Measurements from ENCODE around the gene CHST7.
"Not testable (repeated sequence)": the region's sequence is repeated elsewhere in the genome, so short reads cannot be mapped to it uniquely, and the experiment has no call there.

DNA sequence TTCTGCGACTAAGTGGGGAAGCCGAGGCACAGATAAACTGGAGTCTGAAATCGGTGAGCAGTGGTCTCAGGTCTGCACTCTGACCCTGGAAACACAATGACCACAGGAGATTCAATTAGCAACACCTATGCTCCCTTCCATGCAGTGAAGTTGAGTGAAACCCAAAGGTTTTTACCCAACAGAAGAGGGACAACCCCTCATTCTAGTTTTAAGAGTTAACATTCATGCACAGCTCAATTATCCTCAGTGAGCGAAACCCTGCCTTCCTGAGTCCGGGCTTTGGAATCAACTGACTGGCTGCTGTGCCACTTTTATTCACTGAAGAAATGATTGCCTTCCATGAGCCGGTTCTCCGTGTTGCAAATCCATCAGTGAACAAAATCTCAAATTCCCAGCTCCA is 29.0 kb upstream of the CHST7 start:
- TF ChIP-seq, protein P1, sequence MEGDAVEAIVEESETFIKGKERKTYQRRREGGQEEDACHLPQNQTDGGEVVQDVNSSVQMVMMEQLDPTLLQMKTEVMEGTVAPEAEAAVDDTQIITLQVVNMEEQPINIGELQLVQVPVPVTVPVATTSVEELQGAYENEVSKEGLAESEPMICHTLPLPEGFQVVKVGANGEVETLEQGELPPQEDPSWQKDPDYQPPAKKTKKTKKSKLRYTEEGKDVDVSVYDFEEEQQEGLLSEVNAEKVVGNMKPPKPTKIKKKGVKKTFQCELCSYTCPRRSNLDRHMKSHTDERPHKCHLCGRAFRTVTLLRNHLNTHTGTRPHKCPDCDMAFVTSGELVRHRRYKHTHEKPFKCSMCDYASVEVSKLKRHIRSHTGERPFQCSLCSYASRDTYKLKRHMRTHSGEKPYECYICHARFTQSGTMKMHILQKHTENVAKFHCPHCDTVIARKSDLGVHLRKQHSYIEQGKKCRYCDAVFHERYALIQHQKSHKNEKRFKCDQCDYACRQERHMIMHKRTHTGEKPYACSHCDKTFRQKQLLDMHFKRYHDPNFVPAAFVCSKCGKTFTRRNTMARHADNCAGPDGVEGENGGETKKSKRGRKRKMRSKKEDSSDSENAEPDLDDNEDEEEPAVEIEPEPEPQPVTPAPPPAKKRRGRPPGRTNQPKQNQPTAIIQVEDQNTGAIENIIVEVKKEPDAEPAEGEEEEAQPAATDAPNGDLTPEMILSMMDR (IDR thresholded peaks at IDR 0.05; ENCODE audit: poor library complexity) = not testable (repeated sequence)
- TF ChIP-seq EZH2 (IDR thresholded peaks at IDR 0.05; ENCODE audit: borderline replicate concordance); EZH2phosphoT487 (IDR thresholded peaks at IDR 0.05; ENCODE audit: low read depth, severe bottlenecking, unreplicated experiment): not testable (repeated sequence)

Measured in hepatocyte (in vitro differentiated cells).